HG03558 (cell line): ENCODE data around the gene CDCA7.
"Not testable (repeated sequence)": the region's sequence is repeated elsewhere in the genome, so short reads cannot be mapped to it uniquely, and the experiment has no call there.

Source experiments
- ATAC-seq: cut with Tn5 transposase; IDR thresholded peaks from one replicate; pipeline ENCODE4 v1.9.1; 2021; ENCODE audit warnings: moderate number of reproducible peaks; ENCODE audit not compliant: unreplicated experiment; ENCODE audit errors: extremely low read depth

Gene CDCA7

DNA sequence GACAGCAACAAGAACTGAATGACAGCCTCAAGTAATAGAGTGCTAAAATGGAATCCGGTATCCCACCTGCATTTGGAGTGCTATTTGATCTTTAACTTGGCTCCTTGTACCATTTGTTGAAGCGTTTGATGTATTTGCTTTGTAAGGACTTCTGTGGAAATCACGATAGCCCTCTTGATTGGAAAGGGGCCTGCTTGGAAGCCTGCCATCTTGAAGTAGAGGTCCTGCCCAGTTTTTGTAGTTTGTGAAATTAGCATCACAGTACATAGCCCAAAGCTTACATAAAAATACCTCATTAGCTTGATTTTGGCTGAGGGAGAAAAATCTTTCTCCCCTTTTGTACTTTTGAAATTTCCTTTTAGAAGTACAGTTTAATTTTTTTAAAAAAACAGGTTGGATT is 2.7 kb downstream of the CDCA7 start:
- no peak for ATAC-seq

GRCh38 chr2:173358616-173359015 is 3.9 kb downstream of the CDCA7 start:
- ATAC-seq = no peak

DNA sequence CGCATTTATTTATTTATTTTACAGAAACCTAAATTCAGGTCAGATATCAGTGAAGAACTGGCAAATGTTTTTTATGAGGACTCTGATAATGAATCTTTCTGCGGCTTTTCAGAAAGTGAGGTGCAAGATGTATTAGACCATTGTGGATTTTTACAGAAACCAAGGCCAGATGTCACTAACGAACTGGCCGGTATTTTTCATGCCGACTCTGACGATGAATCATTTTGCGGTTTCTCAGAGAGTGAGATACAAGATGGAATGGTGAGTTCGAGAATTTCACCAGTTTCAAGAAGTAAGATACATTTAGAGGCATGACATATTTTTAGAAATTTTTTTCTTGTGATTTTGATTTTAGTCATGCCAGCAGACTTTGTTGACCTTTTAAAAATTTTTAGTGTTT is 4.6 kb downstream of the CDCA7 start:
- ATAC-seq = no peak

- no peak for ATAC-seq
Observed at GRCh38 chr2:173370198-173370597, 15.5 kb downstream of the CDCA7 start.

DNA sequence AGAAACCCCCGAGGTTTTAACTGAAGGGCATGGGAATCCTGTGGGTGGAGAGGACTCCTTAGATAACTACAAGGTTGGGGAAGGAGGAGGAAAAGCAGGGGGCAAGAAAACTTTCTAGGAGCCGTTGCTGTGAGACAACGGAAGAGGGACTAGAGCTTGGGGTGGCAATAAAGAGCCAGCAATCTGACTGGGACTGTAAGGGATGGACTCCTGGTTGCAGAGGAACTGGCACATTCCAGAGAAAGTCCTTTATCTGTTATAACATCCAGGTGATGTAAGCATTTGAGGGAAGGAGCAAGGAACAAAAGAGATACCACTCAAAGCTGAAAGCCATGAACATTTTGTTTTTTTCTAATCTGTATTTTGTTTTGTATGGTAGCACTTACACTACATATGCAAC is 16.4 kb downstream of the CDCA7 start:
- no peak for ATAC-seq

DNA sequence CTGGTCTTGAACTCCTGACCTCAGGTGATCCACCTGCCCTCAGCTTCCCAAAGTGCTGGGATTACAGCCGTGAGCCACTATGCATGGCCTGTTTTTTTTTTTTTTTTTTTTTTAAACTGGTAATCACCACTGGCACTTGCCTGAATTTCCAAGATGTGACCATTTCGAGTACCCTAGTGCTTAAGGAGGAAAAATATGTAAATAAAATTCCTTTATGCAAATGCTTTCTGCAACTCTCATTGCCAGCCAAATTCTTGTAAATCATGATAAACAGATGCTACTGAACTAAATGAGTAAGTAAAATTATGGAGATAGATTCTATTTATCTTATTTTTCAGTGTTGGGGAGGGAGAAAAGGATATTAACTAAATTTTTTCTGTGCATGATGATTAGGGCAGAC is 18.6 kb downstream of the CDCA7 start:
- ATAC-seq = no peak

- no peak for ATAC-seq
Observed at GRCh38 chr2:173374634-173375033, 20.0 kb downstream of the CDCA7 start.

DNA sequence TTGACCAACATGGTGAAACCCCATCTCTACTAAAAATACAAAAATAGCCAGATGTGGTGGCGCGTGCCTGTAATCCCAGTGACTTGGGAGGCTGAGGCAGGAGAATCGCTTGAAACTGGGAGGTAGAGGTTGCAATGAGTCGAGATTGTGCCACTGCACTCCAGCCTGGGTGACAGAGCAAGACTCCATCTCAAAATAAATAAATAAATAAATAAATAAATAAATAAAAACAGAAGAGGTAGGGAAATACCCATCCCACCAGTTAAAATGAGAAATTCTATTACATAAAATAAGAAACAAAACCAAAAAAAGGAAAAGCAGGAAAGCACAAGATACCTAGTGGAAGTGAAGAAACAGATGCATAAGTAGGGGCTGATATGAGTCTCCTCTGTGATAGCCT is 30.9 kb downstream of the CDCA7 start:
- not testable (repeated sequence) for ATAC-seq

GRCh38 chr2:173386021-173386737 is 31.5 kb downstream of the CDCA7 start:
- ATAC-seq = no peak

- ATAC-seq = no peak
Observed at GRCh38 chr2:173386738-173387065, 32.0 kb downstream of the CDCA7 start.

DNA sequence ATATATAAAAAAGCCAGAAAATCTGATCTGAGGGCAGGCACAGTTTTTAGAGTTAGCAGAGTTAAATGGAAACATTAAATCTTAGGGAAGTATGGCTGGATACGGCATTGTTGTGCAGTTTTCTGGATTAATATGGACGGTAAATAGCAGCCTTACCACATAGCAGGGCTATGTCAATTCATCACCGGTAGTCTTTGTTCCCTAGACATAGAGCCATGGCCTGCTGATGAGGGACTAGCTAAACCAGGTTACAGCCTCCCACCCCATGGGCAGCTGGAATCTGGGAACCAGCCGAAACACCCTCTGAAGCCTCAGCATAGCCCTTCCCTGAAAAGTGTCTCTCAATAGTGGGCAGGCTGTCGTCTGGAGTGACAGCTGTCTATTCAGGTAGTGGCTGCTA is 32.4 kb downstream of the CDCA7 start:
- ATAC-seq = no peak

- no peak for ATAC-seq
Observed at GRCh38 chr2:173387660-173388059, 33.0 kb downstream of the CDCA7 start.

DNA sequence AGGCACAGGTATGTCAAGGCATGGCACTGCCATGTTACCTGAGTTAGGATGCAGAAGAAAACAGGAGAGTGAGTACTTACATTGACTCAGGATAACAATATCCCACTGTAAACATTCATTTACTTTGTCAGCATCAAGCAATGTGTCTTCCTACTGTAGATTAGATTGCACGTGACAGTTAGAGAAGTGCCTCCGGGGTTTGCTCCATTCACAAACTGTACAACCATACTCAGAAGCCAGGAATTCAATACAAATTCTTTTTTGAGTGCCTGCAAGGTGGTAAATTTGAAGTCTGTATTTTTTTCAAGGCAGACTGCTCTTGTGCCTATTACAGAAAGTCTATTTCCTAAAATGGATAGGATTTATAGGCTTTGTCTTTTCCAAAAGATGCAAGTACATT is 34.1 kb downstream of the CDCA7 start:
- ATAC-seq = no peak

DNA sequence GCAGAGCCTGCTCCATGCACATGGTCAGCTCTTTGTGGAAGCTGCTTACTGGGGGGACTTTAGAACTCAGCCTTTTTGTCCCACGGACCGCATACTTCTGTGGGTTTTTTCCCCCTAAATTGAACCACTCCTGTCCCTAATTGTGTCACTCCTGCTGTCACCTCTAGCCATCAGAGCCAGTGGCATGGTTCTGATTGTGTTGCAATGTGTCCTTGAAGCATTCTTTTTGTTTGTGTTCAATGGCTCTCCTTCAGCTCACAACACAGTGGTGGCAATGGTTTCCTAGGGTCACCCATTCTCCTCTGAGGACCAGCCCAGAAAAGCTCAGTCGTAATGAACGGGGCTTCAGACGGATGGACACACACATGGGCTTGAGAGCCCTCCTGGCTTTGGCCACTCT is 35.4 kb downstream of the CDCA7 start:
- no peak for ATAC-seq

DNA sequence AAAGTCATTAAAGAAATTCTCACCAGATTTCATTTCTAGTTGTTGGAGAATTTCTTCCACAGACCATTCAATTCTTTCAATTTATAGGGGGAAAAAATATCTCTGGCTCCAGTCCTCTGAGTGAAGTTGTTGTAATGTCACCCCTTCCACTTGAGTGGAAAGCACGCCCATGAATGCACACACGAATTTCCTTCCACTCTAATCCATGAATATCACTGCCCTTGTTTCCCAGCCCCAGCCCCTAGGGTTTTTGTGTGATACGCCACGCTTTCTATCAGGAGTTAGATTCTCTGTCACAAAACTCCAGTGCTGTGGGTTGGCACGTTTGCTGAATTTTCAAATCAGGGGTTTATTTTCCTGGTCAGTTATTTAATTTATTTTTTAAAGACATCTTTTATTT is 38.1 kb downstream of the CDCA7 start:
- no peak for ATAC-seq

- no peak for ATAC-seq
Observed at GRCh38 chr2:173393186-173393585, 38.5 kb downstream of the CDCA7 start.

GRCh38 chr2:173393636-173394035 is 39.0 kb downstream of the CDCA7 start:
- ATAC-seq = no peak

GRCh38 chr2:173394091-173394974 is 39.7 kb downstream of the CDCA7 start:
- no peak for ATAC-seq

DNA sequence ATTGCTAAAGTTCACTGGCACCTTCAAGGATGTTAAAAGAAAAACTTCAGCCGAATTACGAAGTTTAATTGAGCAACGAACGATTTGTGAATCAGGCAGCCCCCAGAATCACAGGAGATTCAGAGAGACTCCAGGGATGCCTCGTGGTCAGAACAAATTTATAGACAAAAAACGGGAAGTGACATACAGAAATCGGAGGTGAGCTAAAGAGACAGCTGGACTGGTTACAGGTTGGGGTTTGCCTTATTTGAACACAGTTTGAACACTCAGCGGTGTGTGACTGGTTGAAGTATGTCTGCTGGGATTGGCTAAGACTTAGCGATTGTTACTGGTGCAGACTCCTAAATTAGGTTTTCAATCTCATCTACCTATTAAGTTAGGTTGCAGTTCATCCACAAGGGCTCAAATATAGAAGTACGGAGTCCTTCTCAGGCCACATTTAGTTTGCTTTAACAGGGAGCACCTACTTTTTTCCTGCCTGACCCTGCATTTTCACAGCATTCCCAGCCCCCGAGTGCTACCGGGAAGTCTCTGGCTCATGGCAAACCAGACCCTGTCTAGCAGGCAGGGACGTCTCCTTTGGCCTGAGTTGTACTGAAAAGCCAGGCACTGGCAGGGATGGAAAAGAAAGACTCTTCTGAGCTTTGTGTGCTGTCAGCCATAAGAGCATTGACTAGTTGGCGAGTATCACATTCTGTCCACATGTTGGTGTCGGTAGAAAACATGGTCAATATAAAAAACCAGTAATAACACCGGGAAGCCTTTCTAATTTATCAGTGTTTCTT is 41.1 kb downstream of the CDCA7 start:
- ATAC-seq = no peak

DNA sequence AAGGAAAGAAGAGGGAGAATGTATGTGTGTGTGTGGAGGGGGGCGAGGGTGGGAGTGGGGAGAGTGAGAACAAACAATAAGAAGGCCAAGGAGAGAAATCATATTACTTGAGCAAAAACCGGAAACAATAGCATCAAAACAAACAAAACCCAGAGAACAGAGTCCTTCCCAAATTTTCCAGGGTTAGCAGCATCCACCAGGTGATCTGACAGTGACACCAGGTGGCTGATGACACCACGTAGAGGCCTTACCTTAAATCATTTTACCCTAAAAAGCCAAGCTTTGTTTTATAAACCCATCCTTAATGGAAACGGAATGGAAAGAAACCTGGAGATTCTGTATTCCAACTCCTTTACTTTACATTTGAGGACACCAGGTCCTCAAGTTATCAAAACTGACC is 42.9 kb downstream of the CDCA7 start:
- ATAC-seq = no peak

DNA sequence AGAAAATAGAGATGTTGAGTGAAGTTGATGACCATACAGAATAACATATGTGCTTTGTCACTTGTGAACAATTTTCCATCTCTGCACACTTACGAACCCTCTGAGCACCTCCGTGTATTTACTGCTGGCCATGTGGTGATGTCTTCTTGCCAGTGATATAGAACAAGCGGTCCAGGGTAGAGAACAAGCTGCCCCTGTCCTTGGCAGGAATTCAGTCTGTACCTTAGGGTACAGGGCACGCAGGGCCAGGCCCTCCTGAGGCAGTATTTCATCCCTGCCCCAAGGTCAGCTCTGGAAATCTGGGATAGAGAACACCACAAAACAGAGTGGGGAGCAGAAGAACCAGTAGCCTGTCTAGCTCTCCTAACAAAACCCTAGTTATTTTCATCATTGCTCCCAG is 44.6 kb downstream of the CDCA7 start:
- no peak for ATAC-seq
